Upper lobe of left lung (tissue), 6 donors: ENCODE results near the gene SORL1. TPM values are rescaled to one million over a fixed set of nuclear protein-coding genes. Genes with fewer than 3 reads are reported as not detected.
"Not testable (repeated sequence)": the region's sequence is repeated elsewhere in the genome, so short reads cannot be mapped to it uniquely, and the experiment has no call there.

Experiments used
- ATAC-seq, 2 donors: fragments of 200-7000 bp; cut with Tn5 transposase; one replicate each; pipeline ENCODE4 v1.9.1; 2022; ENCODE audit warnings: mild to moderate bottlenecking in 2 of 2, moderate library complexity in 2 of 2; ENCODE audit not compliant: low FRiP score in 2 of 2
- DNase-seq, 2 donors: peaks; one replicate each; pipeline ENCODE4 v3.0.0-alpha.2; 2019 to 2020
- H3K27ac ChIP-seq, 4 donors: fragments of 200-600 bp; sonication (generic); one replicate each; pipeline ENCODE4 v1.5.1; 2016 to 2019
- H3K27me3 ChIP-seq, 4 donors: fragments of 200-600 bp; sonication (generic); one replicate each; pipeline ENCODE4 v1.5.1; 2017 to 2019
- H3K36me3 ChIP-seq, 4 donors: fragments of 200-600 bp; sonication (generic); one replicate each; pipeline ENCODE4 v1.5.1; 2016 to 2019
- H3K4me1 ChIP-seq, 4 donors: fragments of 200-600 bp; sonication (generic); one replicate each; pipeline ENCODE4 v1.5.1; 2018 to 2019
- H3K4me3 ChIP-seq, 4 donors: fragments of 200-600 bp; sonication (generic); one replicate each; pipeline ENCODE4 v1.5.1; 2017 to 2019; ENCODE audit warnings: mild to moderate bottlenecking in 2 of 4, moderate library complexity in 1 of 4
- H3K9me3 ChIP-seq, 4 donors: fragments of 200-600 bp; sonication (generic); one replicate each; pipeline ENCODE4 v1.5.1; 2018 to 2019
- EP300 ChIP-seq, 4 donors: sonication (generic); formaldehyde crosslinking; IDR thresholded peaks; one replicate each; pipeline ENCODE4 v1.5.1; 2017; ENCODE audit warnings: antibody characterized with exemption in 4 of 4, control low read depth in 2 of 4
- POLR2A ChIP-seq, 4 donors: fragments of 450-650 bp; IDR thresholded peaks; one replicate each; pipeline ENCODE4 v1.5.1; 2016 to 2017; ENCODE audit warnings: antibody characterized with exemption in 4 of 4, mild to moderate bottlenecking in 2 of 4
- POLR2AphosphoS5 ChIP-seq, 2 donors: sonication (generic); formaldehyde crosslinking; IDR thresholded peaks; one replicate each; pipeline ENCODE4 v1.5.1; 2017; ENCODE audit warnings: antibody characterized with exemption in 2 of 2
- WGBS, 2 donors: methylation state at CpG; one replicate each; pipeline ENCODE4 v1.1.5; 2017 to 2018; 5-methylcytosine and 5-hydroxymethylcytosine counted together
- total RNA-seq, 6 donors: library from RNA; depleted of rRNA in 4 of 6; stranded (reverse); fragments of >200 nt in 4 of 6; gene quantifications; one replicate each; pipeline versions ENCODE4 v1.1.0 to v1.2.1, GENCODE V29; 2016 to 2021
- TF ChIP-seq, protein P1 (sequence below), 6 experiments: fragments of 450-650 bp in 4 of 6; fragments of 200-600 bp in 2 of 6; sonication (generic) in 2 of 6; IDR thresholded peaks; one replicate each; pipeline ENCODE4 v1.5.1; 2016 to 2019; ENCODE audit warnings: antibody characterized with exemption in 6 of 6
- donor health status: DM: no; HTN: no; CAD: no; lungs with moderate emphysema.
- donor health status: DM: no; HTN: yes; CAD: no; lungs with severe emphysema.

SORL1 gene
- total RNA-seq, 6 donors from 2014 or later: 33.3 to 85.9 (median 67.2) TPM

DNA sequence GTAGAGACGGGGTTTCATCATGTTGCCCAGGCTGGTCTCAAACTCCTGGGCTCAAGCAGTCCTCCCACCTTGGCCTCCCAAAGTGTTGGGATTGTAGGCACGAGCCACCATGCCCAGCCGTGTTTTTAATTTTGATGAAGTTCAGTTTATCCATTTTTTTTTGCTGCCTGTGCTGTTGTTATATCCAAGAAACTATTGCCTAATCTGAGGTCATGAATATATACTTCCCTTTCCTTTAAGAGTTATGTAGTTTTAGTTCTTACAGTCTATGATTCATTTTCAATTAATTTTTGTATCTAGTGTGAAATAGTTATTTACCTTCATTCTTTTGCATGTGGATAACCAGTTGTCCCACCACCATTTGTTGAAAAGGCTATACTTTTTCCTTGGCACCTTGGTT is 50.9 kb downstream of the SORL1 start:
- H3K27ac ChIP-seq: no peak overlapping the region
- no peak overlapping the region for H3K4me3 ChIP-seq
- peaks cover 0 to 1% (median 0%) of the 10 kb centered on the region in 4 donors for H3K4me1 ChIP-seq
- DNase-seq (no peak), ATAC-seq (no peak)
- no peaks in the 10 kb centered on the region for H3K36me3 ChIP-seq
- 53 to 69% methylated on average over 3 of the region's 3 CpGs for WGBS, 2 donors
- no peaks in the 10 kb centered on the region for H3K27me3 ChIP-seq
- TF ChIP-seq EP300 (IDR thresholded peaks at IDR 0.05): no peak
- TF ChIP-seq, protein P1, sequence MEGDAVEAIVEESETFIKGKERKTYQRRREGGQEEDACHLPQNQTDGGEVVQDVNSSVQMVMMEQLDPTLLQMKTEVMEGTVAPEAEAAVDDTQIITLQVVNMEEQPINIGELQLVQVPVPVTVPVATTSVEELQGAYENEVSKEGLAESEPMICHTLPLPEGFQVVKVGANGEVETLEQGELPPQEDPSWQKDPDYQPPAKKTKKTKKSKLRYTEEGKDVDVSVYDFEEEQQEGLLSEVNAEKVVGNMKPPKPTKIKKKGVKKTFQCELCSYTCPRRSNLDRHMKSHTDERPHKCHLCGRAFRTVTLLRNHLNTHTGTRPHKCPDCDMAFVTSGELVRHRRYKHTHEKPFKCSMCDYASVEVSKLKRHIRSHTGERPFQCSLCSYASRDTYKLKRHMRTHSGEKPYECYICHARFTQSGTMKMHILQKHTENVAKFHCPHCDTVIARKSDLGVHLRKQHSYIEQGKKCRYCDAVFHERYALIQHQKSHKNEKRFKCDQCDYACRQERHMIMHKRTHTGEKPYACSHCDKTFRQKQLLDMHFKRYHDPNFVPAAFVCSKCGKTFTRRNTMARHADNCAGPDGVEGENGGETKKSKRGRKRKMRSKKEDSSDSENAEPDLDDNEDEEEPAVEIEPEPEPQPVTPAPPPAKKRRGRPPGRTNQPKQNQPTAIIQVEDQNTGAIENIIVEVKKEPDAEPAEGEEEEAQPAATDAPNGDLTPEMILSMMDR (IDR thresholded peaks at IDR 0.05): no peak
- peaks cover 0 to 7% (median 2%) of the 10 kb centered on the region in 4 donors for H3K9me3 ChIP-seq

DNA sequence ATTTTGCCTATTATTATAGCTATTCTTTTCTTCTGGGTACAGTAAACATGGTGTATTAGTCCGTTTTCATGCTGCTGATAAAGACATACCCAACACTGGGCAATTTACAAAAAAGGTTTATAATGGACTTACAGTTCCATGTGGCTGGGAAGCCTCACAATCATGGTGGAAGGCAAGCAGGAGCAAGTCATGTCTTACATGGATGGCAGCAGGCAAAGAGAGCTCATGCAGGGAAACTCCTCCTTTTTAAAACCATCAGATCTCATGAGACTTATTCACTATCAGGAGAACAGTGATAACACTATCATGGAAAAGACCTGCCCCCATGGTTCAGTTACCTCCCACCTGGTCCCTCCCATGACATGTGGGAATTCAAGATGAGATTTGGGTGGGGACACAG is 54.1 kb downstream of the SORL1 start:
- WGBS, 2 donors: 92 to 93% methylated on average over 1 of the region's 1 CpG
- not testable (repeated sequence) for H3K4me1 ChIP-seq, H3K36me3 ChIP-seq, ATAC-seq, H3K27ac ChIP-seq, H3K27me3 ChIP-seq, H3K9me3 ChIP-seq, DNase-seq, H3K4me3 ChIP-seq

DNA sequence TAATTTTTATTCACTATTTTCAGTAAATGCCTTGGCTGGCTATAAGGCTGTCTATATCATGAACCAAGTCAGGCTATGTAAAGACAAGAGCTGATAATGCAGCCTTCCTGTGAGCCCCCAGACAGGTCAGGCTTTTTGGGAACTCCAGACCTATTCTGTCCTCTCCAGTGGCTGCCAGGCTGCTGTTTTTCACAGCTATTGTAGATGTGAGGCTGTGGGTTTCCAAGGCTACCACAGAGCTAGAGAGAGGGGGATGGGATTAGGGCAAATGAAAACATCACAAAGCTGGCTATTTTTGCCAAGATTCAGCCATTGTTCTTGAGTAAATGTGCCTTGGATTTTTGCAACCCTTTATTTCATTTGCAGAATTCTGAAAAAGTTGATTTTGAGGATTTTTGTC is 56.3 kb downstream of the SORL1 start:
- H3K27me3 ChIP-seq: no peaks in the 10 kb centered on the region
- H3K27ac ChIP-seq: no peak overlapping the region
- H3K4me3 ChIP-seq: no peak overlapping the region
- no peaks in the 10 kb centered on the region for H3K4me1 ChIP-seq
- H3K9me3 ChIP-seq: peaks cover 0 to 7% (median 2%) of the 10 kb centered on the region in 4 donors
- TF ChIP-seq POLR2A (IDR thresholded peaks at IDR 0.05): no peak
- no peak for TF ChIP-seq POLR2AphosphoS5 (IDR thresholded peaks at IDR 0.05)
- no peak for TF ChIP-seq EP300 (IDR thresholded peaks at IDR 0.05)
- TF ChIP-seq, protein P1 (IDR thresholded peaks at IDR 0.05): no peak
- no peak for ATAC-seq
- no peak for DNase-seq
- peaks cover 0 to 4% (median under 1%) of the 10 kb centered on the region in 4 donors for H3K36me3 ChIP-seq

DNA sequence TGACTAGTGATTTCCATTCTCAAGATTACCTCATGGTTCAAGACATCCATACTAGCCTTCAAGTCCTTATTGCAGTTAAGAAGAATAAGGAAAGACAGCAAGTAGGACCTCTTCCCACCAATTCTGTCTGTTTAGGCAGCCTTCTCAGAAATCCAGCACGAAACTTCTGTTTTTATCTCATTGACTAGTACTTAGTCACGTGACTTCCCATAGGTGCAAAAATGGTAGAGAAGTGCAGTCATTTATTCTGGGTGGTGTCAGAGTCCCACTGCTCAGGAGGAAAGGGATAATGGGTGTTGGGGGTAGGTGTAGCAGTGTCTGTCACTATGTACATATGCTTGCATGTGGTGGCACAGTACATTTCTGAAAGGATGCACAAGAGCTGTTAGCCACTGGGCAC is 58.3 kb downstream of the SORL1 start:
- WGBS, 2 donors: 89 to 93% methylated on average over 2 of the region's 2 CpGs
- Histone ChIP-seq H3K27me3 (no peaks in the 10 kb centered on the region), H3K4me1 (no peaks in the 10 kb centered on the region), H3K27ac (no peak overlapping the region), H3K36me3 (peaks cover 0 to 13% (median 6%) of the 10 kb centered on the region in 4 donors), H3K4me3 (no peak overlapping the region), H3K9me3 (peaks cover 0 to 7% (median 2%) of the 10 kb centered on the region in 4 donors)
- no peak for DNase-seq
- no peak for TF ChIP-seq EP300 (IDR thresholded peaks at IDR 0.05)
- TF ChIP-seq, protein P1 (IDR thresholded peaks at IDR 0.05): no peak
- no peak for TF ChIP-seq POLR2A (IDR thresholded peaks at IDR 0.05)
- TF ChIP-seq POLR2AphosphoS5 (IDR thresholded peaks at IDR 0.05): no peak
- no peak for ATAC-seq

DNA sequence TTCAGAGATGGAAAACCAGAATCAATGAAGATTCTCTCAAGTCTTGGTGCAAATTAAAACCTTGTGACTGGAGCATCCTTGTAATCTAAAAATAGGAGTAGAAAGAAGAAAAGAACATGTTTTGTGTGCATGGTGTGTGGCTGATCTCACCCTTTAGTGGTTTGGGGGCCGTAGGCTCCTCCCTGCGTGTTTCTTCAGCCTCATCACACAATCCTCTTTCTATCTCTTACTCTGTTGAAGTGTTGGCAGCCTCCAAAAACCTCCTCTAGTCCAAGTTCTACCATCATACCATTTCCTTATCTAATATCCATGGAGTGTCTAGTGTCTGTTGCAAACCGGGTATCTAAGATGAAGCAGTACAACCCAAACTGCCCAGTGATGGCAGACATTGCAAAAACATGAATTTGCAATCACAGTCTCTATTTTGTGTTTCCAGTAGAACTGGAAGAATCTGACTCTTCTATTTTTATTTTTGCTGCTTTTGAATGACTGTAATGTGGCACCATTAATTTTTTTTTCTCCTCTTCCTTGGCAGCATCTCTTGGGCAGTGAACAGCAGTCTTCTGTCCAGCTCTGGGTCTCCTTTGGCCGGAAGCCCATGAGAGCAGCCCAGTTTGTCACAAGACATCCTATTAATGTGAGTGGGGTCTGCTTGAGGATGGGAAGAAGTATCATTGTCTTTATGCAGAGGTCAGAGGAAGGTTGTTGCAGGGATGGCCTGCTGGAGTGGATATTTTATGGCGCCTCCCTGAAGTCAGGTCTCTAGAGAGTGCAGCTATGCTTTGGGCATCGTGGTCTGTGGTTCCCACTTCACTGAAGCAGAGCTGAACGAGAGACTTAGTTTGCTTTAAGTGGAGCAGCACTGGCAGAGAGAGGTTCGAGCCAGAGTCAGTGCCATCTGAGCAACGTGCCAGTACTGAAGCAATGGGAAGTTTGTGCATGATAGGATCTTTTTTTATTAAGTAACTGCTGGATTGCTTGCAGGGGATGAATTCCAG is 60.7 kb downstream of the SORL1 start:
- ATAC-seq (no peak), DNase-seq (no peak)
- Histone ChIP-seq H3K4me1 (no peaks in the 10 kb centered on the region), H3K27ac (no peak overlapping the region), H3K36me3 (peaks cover 0 to 13% (median 6%) of the 10 kb centered on the region in 4 donors), H3K4me3 (no peak overlapping the region), H3K27me3 (no peaks in the 10 kb centered on the region), H3K9me3 (no peaks in the 10 kb centered on the region)
- WGBS, 2 donors: 83 to 88% methylated on average over 9 of the region's 9 CpGs
- no peak for TF ChIP-seq EP300 (IDR thresholded peaks at IDR 0.05)
- TF ChIP-seq POLR2AphosphoS5 (IDR thresholded peaks at IDR 0.05): no peak
- TF ChIP-seq, protein P1 (IDR thresholded peaks at IDR 0.05): no peak
- TF ChIP-seq POLR2A (IDR thresholded peaks at IDR 0.05): no peak
